GM19372 (cell line): ENCODE data around the gene ADAMTS12.

Experiments used
- ATAC-seq: cut with Tn5 transposase; IDR thresholded peaks from one replicate; pipeline ENCODE4 v1.9.1; 2021; ENCODE audit warnings: mild to moderate bottlenecking, low read depth, moderate library complexity; ENCODE audit not compliant: unreplicated experiment

Gene ADAMTS12

DNA sequence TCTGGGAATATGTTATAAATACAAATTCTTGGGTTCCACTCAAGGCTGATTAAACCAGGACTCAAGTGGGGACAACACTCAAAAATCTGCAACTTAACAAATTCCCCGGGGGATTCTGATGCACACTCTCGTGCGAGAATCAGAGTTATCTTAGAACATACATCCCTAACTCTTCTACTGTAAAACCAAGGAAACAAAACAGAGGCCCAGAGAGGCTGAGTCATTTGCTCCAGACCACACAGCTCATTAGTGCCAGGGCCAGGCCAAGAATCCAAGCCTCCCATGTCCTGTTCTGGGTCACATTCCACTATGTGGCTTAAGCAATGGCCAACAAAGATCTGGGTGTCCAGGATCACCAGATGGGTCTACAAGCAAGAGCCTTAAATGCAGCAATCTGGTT is 166.0 kb downstream of the ADAMTS12 start:
- ATAC-seq: no peak

GRCh38 chr5:33721491-33722200 is 170.1 kb downstream of the ADAMTS12 start:
- no peak for ATAC-seq

DNA sequence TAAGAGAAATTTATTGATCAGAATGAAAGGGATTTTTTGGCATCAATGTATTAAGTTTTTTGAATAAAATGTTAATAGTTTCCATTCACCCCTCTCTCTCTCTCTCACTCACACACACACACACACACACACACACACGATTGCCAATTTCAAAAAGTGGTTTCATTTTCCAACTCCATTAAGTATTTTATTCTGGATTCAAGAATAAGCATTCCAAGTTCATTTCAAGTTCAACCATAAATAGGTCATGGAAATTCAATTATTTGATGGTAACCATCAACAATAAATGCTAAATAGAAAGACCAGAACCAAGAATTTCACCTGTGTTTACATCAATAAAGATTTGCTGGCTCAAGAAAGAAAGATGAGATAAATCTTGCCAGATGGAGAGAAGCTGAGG is 171.6 kb downstream of the ADAMTS12 start:
- no peak for ATAC-seq

- ATAC-seq: no peak
Measured at GRCh38 chr5:33719769-33720168, 172.0 kb downstream of the ADAMTS12 start.

GRCh38 chr5:33715661-33716060 is 176.1 kb downstream of the ADAMTS12 start:
- no peak for ATAC-seq

DNA sequence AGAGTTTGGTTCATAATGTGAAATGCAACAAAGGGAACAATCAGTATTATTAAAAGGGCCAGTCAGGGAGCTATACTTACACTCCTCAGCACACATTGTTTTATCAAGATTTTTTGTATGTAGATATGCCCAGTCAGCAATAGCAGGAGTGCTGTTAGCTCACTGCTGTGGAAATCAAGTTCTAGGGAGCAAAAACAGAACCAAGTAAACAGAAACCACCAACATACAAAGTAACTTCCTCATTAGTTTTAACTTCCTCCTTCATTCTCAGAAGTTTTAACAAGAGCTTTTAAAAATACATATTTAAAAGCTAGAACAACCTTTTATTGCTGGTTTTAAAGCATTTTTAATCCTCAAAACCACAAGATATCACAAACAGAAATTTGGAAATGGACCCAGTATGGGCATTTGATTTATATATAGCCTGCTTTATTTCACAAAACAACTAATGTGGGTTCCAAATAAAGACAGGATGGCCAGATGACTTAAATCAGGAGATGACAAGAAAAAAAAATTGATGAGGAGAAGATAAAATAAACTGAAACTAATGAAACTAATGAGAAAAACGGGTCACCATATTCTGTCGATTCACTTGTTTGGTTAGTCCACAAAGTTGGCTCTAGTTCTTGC is 178.5 kb downstream of the ADAMTS12 start:
- ATAC-seq: no peak

GRCh38 chr5:33712664-33713063 is 179.1 kb downstream of the ADAMTS12 start:
- no peak for ATAC-seq

- no peak for ATAC-seq
Measured at GRCh38 chr5:33711094-33711679, 180.6 kb downstream of the ADAMTS12 start.

DNA sequence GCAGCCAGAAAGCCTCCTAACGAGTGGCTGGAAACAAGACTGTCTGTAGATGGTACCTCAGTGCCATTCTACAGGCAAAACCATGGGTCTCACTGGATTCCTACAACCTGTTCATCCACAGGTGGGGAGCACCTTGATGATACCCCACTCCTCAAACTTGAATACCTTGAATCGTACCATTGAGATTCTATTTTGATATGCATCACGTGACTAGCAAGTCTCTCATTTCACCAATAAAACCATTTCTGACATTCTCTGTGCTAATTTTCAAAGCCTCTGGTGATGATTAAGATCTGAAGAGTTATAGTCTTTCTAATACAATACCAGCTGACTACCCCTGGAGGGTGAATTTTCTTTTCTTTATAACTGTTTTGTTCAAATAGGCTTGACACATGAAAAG is 188.9 kb downstream of the ADAMTS12 start:
- no peak for ATAC-seq

DNA sequence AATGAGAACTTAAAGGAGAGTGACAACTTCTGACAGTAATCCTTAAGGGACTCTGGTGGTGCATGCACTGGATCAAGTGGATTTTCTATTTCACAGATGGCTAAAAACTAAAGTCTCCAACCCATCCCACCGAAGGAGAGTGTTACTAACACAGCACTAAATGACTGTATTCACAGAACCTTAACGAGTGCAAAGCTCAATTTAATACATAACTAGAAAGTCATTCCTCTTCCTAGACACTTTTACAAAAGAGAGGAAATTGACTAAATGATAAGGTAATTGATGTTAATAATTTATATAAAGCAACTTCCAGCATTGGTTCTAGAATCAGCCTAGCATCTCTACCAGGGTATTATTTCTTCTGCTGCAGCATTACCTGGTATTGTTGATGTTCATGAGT is 189.8 kb downstream of the ADAMTS12 start:
- no peak for ATAC-seq

GRCh38 chr5:33701251-33701650 is 190.5 kb downstream of the ADAMTS12 start:
- ATAC-seq: no peak

DNA sequence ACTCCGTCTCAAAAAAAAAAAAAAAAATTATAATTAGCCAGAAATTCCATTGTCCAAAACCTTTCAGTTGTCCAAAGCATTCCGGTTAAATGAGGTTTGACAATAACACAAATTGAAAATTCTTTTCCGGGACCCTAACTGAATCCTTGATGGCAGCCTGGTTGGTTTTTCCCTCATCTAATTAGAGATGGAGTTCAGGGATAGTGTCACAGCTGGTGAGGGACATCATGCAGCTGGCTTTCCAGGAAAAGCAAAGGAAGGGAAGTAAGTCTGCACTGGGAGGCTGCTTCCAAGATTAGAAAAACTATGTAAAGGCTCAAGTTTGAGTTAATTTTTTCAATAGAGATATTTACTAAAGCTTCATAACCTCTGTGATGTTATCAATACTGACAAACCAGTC is 195.4 kb downstream of the ADAMTS12 start:
- no peak for ATAC-seq

DNA sequence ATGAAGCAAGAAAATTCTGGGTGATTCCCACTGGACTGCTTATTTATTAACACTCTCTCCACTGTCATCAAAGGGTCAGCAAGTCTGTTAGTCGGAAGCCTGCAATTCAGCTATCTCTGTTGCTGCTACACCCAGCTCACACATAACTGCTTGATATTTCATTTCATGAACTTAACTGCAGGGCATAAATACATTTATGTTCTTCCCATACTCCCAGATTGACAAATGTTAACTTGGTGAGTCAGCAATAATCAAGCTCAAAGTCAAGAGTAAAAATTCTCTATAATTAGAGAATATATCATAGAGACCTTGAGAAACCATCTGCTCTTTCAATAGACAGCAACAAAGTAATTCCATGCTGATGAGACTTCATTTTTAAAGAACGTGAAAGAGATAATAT is 198.8 kb downstream of the ADAMTS12 start:
- ATAC-seq: no peak

- ATAC-seq: no peak
Measured at GRCh38 chr5:33691856-33692255, 199.9 kb downstream of the ADAMTS12 start.

DNA sequence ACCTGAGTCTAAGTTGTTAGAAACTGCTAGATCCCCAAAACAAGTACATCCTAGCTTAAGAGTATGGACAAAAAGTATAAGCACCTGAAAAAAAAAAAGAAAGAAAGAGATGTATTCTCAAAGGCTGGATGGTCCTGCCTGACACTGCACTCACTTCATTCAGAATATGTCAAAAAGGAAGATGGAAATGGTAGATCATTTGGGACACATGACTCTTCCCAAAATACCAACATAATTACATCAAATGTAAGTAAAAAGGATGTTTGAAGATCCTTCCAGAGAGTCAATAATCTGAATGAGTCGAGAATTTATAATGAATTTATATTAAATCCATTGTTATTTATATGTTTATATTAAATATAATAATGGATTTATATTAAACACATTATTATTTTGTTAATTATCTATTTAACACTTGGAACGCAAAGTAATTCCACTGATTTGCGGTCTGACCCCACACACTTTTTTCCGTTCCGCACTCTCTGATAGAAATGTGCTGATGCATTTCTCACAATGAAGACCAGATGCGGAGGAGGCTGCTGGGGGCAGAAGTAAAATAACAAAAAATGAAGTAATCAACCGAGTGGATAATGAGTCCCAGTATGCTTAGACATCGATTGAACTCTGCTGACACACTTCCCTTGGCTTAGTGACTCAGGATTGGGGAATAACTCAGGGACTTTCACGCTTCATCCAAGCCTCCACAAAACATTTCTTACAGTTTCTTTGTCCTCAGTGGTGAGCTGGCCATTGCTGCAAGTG is 201.2 kb downstream of the ADAMTS12 start:
- no peak for ATAC-seq

GRCh38 chr5:33688526-33688925 is 203.3 kb downstream of the ADAMTS12 start:
- no peak for ATAC-seq

DNA sequence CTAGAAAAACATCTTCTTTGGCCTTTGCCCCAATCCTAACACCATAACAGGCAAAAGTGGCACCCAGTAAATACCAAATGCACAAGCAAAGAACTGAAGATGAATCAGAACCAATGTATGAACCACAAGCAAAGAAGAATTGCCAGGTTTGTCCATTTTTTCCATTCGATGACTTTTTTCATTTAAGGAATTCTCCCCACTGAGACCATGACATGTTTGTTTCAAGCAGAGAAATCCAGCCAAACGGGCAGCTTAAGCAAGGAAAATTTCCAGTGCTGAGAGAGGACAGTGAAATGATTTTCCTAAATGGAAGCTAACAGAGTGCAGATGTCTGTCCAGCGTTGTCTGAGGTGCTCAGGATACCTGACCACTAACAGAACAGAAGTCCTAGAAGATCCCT is 203.7 kb downstream of the ADAMTS12 start:
- no peak for ATAC-seq

DNA sequence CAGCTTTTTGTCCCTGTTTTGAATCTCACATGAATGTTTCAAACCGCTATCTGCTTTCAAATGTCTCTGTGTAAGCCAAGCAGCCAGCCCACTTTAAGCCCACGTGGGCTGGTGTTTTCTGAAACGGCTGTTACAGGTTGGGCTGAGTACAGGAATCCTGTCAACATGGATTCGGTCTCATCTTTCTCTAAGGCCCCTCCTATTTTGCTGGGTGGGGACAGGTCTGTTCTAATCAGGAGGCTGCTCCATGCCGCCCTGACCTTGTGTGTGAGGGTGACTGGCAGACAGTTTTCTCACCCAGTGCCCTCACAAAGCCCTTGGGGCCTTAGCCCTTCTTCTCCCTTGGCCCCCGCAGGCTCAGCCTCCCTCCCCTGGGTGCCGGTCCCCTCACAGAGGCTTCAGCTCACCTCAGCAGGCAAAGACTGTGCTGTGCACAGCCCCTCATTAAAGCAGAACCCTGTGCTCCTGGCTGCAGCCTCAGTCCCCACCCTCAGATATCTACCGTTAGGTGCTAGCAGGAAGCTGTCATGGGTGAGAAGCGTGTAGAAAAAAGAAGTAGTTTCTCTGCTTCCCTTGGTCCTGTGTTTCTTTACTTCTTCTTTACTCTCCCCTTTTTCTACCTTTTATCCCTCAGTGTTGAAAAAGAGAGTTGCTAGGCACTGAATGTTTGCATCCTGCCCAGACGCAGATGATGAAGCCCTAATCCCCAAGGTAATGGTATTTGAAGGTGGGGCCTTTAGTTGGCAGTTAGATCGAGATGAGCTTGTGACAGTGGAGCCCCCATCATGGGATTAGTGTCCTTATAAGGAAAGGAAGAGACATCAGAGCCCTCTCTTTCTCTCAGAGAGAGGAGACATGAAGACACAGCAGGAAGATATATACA is 205.7 kb downstream of the ADAMTS12 start:
- no peak for ATAC-seq

DNA sequence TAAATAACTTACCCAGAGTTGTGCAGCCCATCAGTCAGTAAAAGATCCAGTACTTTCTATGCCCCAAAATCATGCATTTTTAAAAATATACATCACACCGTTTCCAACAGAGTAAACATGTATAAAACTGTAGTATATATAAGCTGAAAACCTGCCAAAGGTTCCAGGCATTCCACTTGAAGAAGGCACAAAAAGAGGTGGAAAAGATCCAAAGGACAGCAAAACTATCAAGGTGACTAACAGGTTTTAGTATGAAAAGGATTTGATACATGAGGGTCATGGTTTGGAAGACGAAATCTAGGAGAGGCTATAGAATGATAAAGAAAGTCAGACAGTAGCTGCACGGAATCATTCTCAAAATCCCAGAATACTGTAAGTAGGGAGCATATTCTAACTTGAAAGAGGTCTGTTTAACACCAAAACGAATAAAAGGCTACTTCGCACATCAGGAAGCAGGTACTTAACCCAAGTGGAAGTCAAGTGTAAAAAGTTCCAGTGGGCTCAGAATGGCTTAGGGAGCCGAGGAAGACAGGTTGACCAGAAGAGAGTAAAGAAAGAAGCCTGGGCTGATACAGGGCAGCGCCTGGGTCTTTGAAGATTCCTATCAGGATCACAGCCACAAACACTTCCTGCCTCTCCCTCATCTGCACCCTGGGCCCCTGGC is 207.2 kb downstream of the ADAMTS12 start:
- no peak for ATAC-seq

DNA sequence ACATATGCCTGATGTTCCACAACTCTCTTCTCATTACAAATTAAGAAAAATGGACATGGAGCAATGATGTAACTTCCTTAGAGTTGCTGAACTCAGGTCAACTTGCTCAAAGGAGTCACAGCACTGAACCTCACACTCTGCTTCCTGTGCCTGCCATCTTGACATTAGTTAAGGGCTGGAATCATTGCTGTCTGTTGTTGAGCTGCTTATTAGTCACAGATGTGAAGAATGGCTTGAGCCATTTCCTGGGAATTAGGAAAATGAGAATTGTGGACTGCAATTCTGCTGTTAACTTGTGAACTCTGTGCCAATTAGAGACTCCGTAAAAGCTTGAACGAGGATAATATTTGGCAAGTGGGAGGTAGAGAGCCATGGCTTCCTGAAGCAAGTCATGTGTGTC is 212.0 kb downstream of the ADAMTS12 start:
- no peak for ATAC-seq
